ENCODE results near the gene LCN9. TPM values are rescaled to one million over a fixed set of nuclear protein-coding genes. Genes with fewer than 3 reads are reported as not detected.

The LCN9 gene
- total RNA-seq (2012; rRNA removed), result not detected in 2 replicates

- Histone ChIP-seq H3K9ac (ENCODE audit: low read depth, low read length) (no peak within 1 kb of the TSS), H3K9me3 (replicated peaks; ENCODE audit: low read length) (no peaks in the 10 kb centered on the region), H3K4me3 (ENCODE audit: low read length) (no peak within 1 kb of the TSS), H3K27me3 (ENCODE audit: control insufficient read depth, insufficient read depth, low read length) (no peaks in the 10 kb centered on the region), H3K36me3 (ENCODE audit: insufficient read depth, low read length) (no peaks in the 10 kb centered on the region), H3K4me2 (ENCODE audit: low read length) (no peak within 1 kb of the TSS), H3K4me1 (ENCODE audit: control insufficient read depth, insufficient read depth, low read length) (no peaks in the 10 kb centered on the region)
These were observed at the start of gene LCN9 for GRCh38 chr9:135662758-135663450. Gene LCN9, plus strand, starts transcription at chr9:135663309. Its CDS starts 13 bp downstream, at chr9:135663322.

- H3K9ac ChIP-seq (ENCODE audit: low read depth, low read length), result no peak overlapping the region
- H3K4me3 ChIP-seq (ENCODE audit: low read length), result no peak overlapping the region
- H3K4me2 ChIP-seq (ENCODE audit: low read length), result no peak overlapping the region
- H3K36me3 ChIP-seq (ENCODE audit: insufficient read depth, low read length), result no peaks in the 10 kb centered on the region
- no peaks in the 10 kb centered on the region for H3K4me1 ChIP-seq (ENCODE audit: control insufficient read depth, insufficient read depth, low read length)
- peaks cover 8% of the 10 kb centered on the region for H3K27me3 ChIP-seq (ENCODE audit: control insufficient read depth, insufficient read depth, low read length)
- H3K9me3 ChIP-seq (replicated peaks; ENCODE audit: low read length), result no peaks in the 10 kb centered on the region
These were observed 48.9 kb upstream of the LCN9 start for GRCh38 chr9:135613946-135614805.

- no peaks in the 10 kb centered on the region for H3K4me1 ChIP-seq (ENCODE audit: control insufficient read depth, insufficient read depth, low read length)
- no peak overlapping the region for H3K4me2 ChIP-seq (ENCODE audit: low read length)
- H3K27me3 ChIP-seq (ENCODE audit: control insufficient read depth, insufficient read depth, low read length), result peaks cover 8% of the 10 kb centered on the region
- no peak overlapping the region for H3K9ac ChIP-seq (ENCODE audit: low read depth, low read length)
- H3K36me3 ChIP-seq (ENCODE audit: insufficient read depth, low read length), result no peaks in the 10 kb centered on the region
- H3K4me3 ChIP-seq (ENCODE audit: low read length), result no peak overlapping the region
- H3K9me3 ChIP-seq (replicated peaks; ENCODE audit: low read length), result no peaks in the 10 kb centered on the region
These were observed 48.1 kb upstream of the LCN9 start for GRCh38 chr9:135614821-135615665.

GRCh38 chr9:135615666-135616618, 47.2 kb upstream of the LCN9 start:
- Histone ChIP-seq H3K9ac (ENCODE audit: low read depth, low read length) (no peak overlapping the region), H3K27me3 (ENCODE audit: control insufficient read depth, insufficient read depth, low read length) (peaks cover 13% of the 10 kb centered on the region), H3K4me3 (ENCODE audit: low read length) (no peak overlapping the region), H3K4me2 (ENCODE audit: low read length) (no peak overlapping the region), H3K4me1 (ENCODE audit: control insufficient read depth, insufficient read depth, low read length) (no peaks in the 10 kb centered on the region), H3K36me3 (ENCODE audit: insufficient read depth, low read length) (no peaks in the 10 kb centered on the region), H3K9me3 (replicated peaks; ENCODE audit: low read length) (no peaks in the 10 kb centered on the region)

- Histone ChIP-seq H3K4me1 (ENCODE audit: control insufficient read depth, insufficient read depth, low read length) (no peaks in the 10 kb centered on the region), H3K9ac (ENCODE audit: low read depth, low read length) (no peak overlapping the region), H3K9me3 (replicated peaks; ENCODE audit: low read length) (no peaks in the 10 kb centered on the region), H3K4me2 (ENCODE audit: low read length) (no peak overlapping the region), H3K4me3 (ENCODE audit: low read length) (no peak overlapping the region), H3K36me3 (ENCODE audit: insufficient read depth, low read length) (no peaks in the 10 kb centered on the region), H3K27me3 (ENCODE audit: control insufficient read depth, insufficient read depth, low read length) (peaks cover 18% of the 10 kb centered on the region)
These were observed 46.2 kb upstream of the LCN9 start for GRCh38 chr9:135616619-135617537.

GRCh38 chr9:135617538-135617900, 45.6 kb upstream of the LCN9 start:
- Histone ChIP-seq H3K4me3 (ENCODE audit: low read length) (no peak overlapping the region), H3K9me3 (replicated peaks; ENCODE audit: low read length) (no peaks in the 10 kb centered on the region), H3K36me3 (ENCODE audit: insufficient read depth, low read length) (no peaks in the 10 kb centered on the region), H3K4me1 (ENCODE audit: control insufficient read depth, insufficient read depth, low read length) (no peaks in the 10 kb centered on the region), H3K27me3 (ENCODE audit: control insufficient read depth, insufficient read depth, low read length) (peaks cover 23% of the 10 kb centered on the region), H3K9ac (ENCODE audit: low read depth, low read length) (no peak overlapping the region), H3K4me2 (ENCODE audit: low read length) (no peak overlapping the region)

- Histone ChIP-seq H3K9ac (ENCODE audit: low read depth, low read length) (no peak overlapping the region), H3K27me3 (ENCODE audit: control insufficient read depth, insufficient read depth, low read length) (peaks cover 27% of the 10 kb centered on the region), H3K9me3 (replicated peaks; ENCODE audit: low read length) (no peaks in the 10 kb centered on the region), H3K36me3 (ENCODE audit: insufficient read depth, low read length) (no peaks in the 10 kb centered on the region), H3K4me1 (ENCODE audit: control insufficient read depth, insufficient read depth, low read length) (no peaks in the 10 kb centered on the region), H3K4me2 (ENCODE audit: low read length) (no peak overlapping the region), H3K4me3 (ENCODE audit: low read length) (no peak overlapping the region)
These were observed 45.1 kb upstream of the LCN9 start for GRCh38 chr9:135617991-135618411.

- Histone ChIP-seq H3K4me1 (ENCODE audit: control insufficient read depth, insufficient read depth, low read length) (no peaks in the 10 kb centered on the region), H3K4me2 (ENCODE audit: low read length) (no peak overlapping the region), H3K4me3 (ENCODE audit: low read length) (no peak overlapping the region), H3K27me3 (ENCODE audit: control insufficient read depth, insufficient read depth, low read length) (peaks cover 27% of the 10 kb centered on the region), H3K9me3 (replicated peaks; ENCODE audit: low read length) (no peaks in the 10 kb centered on the region), H3K36me3 (ENCODE audit: insufficient read depth, low read length) (no peaks in the 10 kb centered on the region), H3K9ac (ENCODE audit: low read depth, low read length) (no peak overlapping the region)
These were observed 44.1 kb upstream of the LCN9 start for GRCh38 chr9:135618866-135619598.

- Histone ChIP-seq H3K4me2 (ENCODE audit: low read length) (no peak overlapping the region), H3K36me3 (ENCODE audit: insufficient read depth, low read length) (no peaks in the 10 kb centered on the region), H3K27me3 (ENCODE audit: control insufficient read depth, insufficient read depth, low read length) (peaks cover 27% of the 10 kb centered on the region), H3K9ac (ENCODE audit: low read depth, low read length) (no peak overlapping the region), H3K9me3 (replicated peaks; ENCODE audit: low read length) (no peaks in the 10 kb centered on the region), H3K4me1 (ENCODE audit: control insufficient read depth, insufficient read depth, low read length) (no peaks in the 10 kb centered on the region), H3K4me3 (ENCODE audit: low read length) (no peak overlapping the region)
These were observed 43.6 kb upstream of the LCN9 start for GRCh38 chr9:135619599-135619886.

Measured in skeletal muscle satellite cell (primary cell).